ENCODE data around the gene USP8. TPM values are rescaled to one million over a fixed set of nuclear protein-coding genes. Genes with fewer than 3 reads are reported as not detected.

USP8 gene
- total and polyA plus RNA-seq, 10 of the 15 experiments (the other 5 are each of a cell fraction or from before 2014, with no cell fraction given) = 25.2 to 51.7 (median 36.1) TPM

DNA sequence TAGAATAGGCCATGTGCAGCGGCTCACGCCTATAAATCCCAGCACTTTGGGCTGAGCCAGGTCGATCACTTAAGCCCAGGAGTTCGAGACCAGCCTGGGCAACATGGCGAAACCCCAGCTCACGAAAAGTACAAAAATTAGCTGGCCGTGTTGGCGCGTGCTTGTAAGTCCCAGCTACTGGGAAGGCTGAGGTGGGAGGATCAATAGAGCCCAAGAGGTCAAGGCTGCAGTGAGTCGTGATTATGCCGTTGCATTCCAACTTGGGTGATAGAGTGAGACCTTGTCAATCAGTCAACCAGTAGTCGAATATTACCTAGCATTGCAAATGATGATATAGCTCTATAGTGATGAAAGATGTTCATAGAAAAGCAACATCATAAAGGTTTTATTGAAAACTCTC is 51.9 kb downstream of the USP8 start:
- Histone ChIP-seq H3K27ac (ENCODE audit: control insufficient read depth, insufficient read depth) (no peak overlapping the region), H3K27me3 (replicated peaks in 1 of 2; ENCODE audit: control insufficient read depth in 2 of 2, insufficient read depth in 2 of 2, low read length in 1 of 2) (no peaks in the 10 kb centered on the region), H3K4me1 (ENCODE audit: control insufficient read depth, insufficient read depth, low read length) (no peaks in the 10 kb centered on the region), H3K4me3 (no peak overlapping the region), H3K9ac (ENCODE audit: control insufficient read depth, insufficient read depth, low read length) (no peak overlapping the region), H3K4me2 (ENCODE audit: control insufficient read depth, insufficient read depth) (no peak overlapping the region), H3K36me3 (ENCODE audit: control insufficient read depth in 2 of 2, insufficient read depth in 2 of 2, low read length in 1 of 2) (peaks cover 1 to 28% of the 10 kb centered on the region in 2 experiments; a peak in 3 of 4 replicates), H3K9me3 (replicated peaks; ENCODE audit: control insufficient read depth, insufficient read depth, low read length) (no peaks in the 10 kb centered on the region), H4K20me1 (ENCODE audit: control insufficient read depth, insufficient read depth) (no peaks in the 10 kb centered on the region), H3K79me2 (ENCODE audit: control insufficient read depth, insufficient read depth, low read length) (no peaks in the 10 kb centered on the region), H2AFZ (ENCODE audit: control insufficient read depth, low read depth, low read length) (no peak overlapping the region)
- TF ChIP-seq SP1 (IDR thresholded peaks at IDR 0.05; ENCODE audit: low read depth, low read length) (no peak), POLR2AphosphoS5 (IDR thresholded peaks at IDR 0.05; ENCODE audit: low read length) (no peak), ZNF622 (IDR thresholded peaks at IDR 0.05) (no peak), CREM (IDR thresholded peaks at IDR 0.05; ENCODE audit: low read depth) (no peak), DPF2 (IDR thresholded peaks at IDR 0.05) (no peak), TCF7 (IDR thresholded peaks at IDR 0.05; ENCODE audit: borderline replicate concordance) (no peak), BMI1 (IDR thresholded peaks at IDR 0.05; ENCODE audit: borderline replicate concordance) (no peak), ZNF207 (IDR thresholded peaks at IDR 0.05; ENCODE audit: borderline replicate concordance) (no peak)
- TF ChIP-seq, protein P1, sequence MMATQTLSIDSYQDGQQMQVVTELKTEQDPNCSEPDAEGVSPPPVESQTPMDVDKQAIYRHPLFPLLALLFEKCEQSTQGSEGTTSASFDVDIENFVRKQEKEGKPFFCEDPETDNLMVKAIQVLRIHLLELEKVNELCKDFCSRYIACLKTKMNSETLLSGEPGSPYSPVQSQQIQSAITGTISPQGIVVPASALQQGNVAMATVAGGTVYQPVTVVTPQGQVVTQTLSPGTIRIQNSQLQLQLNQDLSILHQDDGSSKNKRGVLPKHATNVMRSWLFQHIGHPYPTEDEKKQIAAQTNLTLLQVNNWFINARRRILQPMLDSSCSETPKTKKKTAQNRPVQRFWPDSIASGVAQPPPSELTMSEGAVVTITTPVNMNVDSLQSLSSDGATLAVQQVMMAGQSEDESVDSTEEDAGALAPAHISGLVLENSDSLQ (IDR thresholded peaks at IDR 0.05) = no peak
- TF ChIP-seq, protein P2, sequence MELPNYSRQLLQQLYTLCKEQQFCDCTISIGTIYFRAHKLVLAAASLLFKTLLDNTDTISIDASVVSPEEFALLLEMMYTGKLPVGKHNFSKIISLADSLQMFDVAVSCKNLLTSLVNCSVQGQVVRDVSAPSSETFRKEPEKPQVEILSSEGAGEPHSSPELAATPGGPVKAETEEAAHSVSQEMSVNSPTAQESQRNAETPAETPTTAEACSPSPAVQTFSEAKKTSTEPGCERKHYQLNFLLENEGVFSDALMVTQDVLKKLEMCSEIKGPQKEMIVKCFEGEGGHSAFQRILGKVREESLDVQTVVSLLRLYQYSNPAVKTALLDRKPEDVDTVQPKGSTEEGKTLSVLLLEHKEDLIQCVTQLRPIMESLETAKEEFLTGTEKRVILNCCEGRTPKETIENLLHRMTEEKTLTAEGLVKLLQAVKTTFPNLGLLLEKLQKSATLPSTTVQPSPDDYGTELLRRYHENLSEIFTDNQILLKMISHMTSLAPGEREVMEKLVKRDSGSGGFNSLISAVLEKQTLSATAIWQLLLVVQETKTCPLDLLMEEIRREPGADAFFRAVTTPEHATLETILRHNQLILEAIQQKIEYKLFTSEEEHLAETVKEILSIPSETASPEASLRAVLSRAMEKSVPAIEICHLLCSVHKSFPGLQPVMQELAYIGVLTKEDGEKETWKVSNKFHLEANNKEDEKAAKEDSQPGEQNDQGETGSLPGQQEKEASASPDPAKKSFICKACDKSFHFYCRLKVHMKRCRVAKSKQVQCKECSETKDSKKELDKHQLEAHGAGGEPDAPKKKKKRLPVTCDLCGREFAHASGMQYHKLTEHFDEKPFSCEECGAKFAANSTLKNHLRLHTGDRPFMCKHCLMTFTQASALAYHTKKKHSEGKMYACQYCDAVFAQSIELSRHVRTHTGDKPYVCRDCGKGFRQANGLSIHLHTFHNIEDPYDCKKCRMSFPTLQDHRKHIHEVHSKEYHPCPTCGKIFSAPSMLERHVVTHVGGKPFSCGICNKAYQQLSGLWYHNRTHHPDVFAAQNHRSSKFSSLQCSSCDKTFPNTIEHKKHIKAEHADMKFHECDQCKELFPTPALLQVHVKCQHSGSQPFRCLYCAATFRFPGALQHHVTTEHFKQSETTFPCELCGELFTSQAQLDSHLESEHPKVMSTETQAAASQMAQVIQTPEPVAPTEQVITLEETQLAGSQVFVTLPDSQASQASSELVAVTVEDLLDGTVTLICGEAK (IDR thresholded peaks at IDR 0.05; ENCODE audit: borderline replicate concordance) = no peak
- SMC1A ChIA-PET (ENCODE audit: uncharacterized antibody, unreplicated experiment) = interaction anchor here (1.0 kb wide), 1 partner anchor 12 kb away, joined by 4 read pairs; no protein-coding TSS in a partner anchor
- BruUV-seq (replicated peaks) = no TSS peak
- RAD21 ChIA-PET (ENCODE audit: unreplicated experiment) = no interaction called here
- WGBS (ENCODE audit: insufficient coverage, insufficient replicate concordance, low lambda C conversion rate, missing lambda C conversion rate) = 97% methylated on average over 12 of the region's 12 CpGs
- FAIRE-seq = no peak
- intact Hi-C loops (cut with micrococcal nuclease; ENCODE audit: unreplicated experiment) = no loop called here
- ATAC-seq = no peak
- in situ Hi-C loops (cut with MboI) = no loop called here
- POLR2A ChIA-PET = no interaction called here
- CTCF ChIA-PET = interaction anchor here (1.3 kb wide), 1 partner anchor 13 kb away, joined by 3 read pairs; no protein-coding TSS in a partner anchor
- no peak for DNase-seq (ENCODE audit: low read depth, low spot score)

All from GM12878 (cell line).